HepG2 (cell line): Measurements from ENCODE around the gene PLSCR3.

ENCODE experiments used
- BRF2 ChIP-seq: sonication (generic); formaldehyde crosslinking; IDR thresholded peaks from 2 replicates; pipeline ENCODE4 v1.8.1; 2022; ENCODE audit warnings: mild to moderate bottlenecking, missing genetic modification reagents
- CCDC6 ChIP-seq: sonication (generic); formaldehyde crosslinking; IDR thresholded peaks from 2 replicates; pipeline ENCODE4 v1.8.1; 2022; ENCODE audit warnings: mild to moderate bottlenecking, missing genetic modification reagents, moderate library complexity
- EHMT2 ChIP-seq: fragments of 200-600 bp; sonication (generic); IDR thresholded peaks from 2 replicates; pipeline ENCODE4 v1.7.0; 2017; ENCODE audit warnings: antibody characterized with exemption, low read depth, low read length, borderline replicate concordance
- PHF21A ChIP-seq: sonication (generic); formaldehyde crosslinking; IDR thresholded peaks from 2 replicates; pipeline ENCODE4 v1.5.0; 2020; ENCODE audit warnings: mild to moderate bottlenecking, missing genetic modification reagents
- SAP130 ChIP-seq: IDR thresholded peaks from 2 replicates; pipeline ENCODE4 v1.6.1; 2016; ENCODE audit warnings: low read depth
- THAP9 ChIP-seq: sonication (generic); formaldehyde crosslinking; IDR thresholded peaks from 2 replicates; pipeline ENCODE4; 2020; ENCODE audit warnings: missing genetic modification reagents, mild to moderate bottlenecking, borderline replicate concordance
- ZBTB40 ChIP-seq, 2 experiments: fragments of 450-650 bp in 1 of 2; sonication (generic) in 1 of 2; formaldehyde crosslinking in 1 of 2; IDR thresholded peaks; 2 replicates each; pipeline versions ENCODE4 v1.6.1 to v1.8.0; 2016 to 2022; ENCODE audit warnings: antibody characterized with exemption in 1 of 2, mild to moderate bottlenecking in 1 of 2, missing genetic modification reagents in 1 of 2
- ZNF121 ChIP-seq: sonication (generic); formaldehyde crosslinking; IDR thresholded peaks from 2 replicates; pipeline ENCODE4 v1.5.0; 2020; ENCODE audit warnings: mild to moderate bottlenecking, missing genetic modification reagents
- TF ChIP-seq, protein P1 (sequence below), 2 experiments: IDR thresholded peaks; 2 replicates each; pipeline ENCODE4 v1.6.1; 2011 to 2012; ENCODE audit warnings: low read length in 2 of 2, borderline replicate concordance in 1 of 2, low read depth in 1 of 2, mild to moderate bottlenecking in 1 of 2, moderate library complexity in 1 of 2

GRCh38 chr17:7393613-7394451 is 493 bp downstream of the PLSCR3 start:
- TF ChIP-seq ZBTB40 (IDR thresholded peaks at IDR 0.05) (no peak), ZBTB40 (CRISPR knock-in tag; IDR thresholded peaks at IDR 0.05) (no peak), SAP130 (CRISPR knock-in tag) (no peak), CCDC6 (no peak), EHMT2 (no peak), ZNF121 (no peak), PHF21A (CRISPR knock-in tag) (no peak), THAP9 (CRISPR knock-in tag) (no peak), BRF2 (no peak)
- TF ChIP-seq, protein P1, sequence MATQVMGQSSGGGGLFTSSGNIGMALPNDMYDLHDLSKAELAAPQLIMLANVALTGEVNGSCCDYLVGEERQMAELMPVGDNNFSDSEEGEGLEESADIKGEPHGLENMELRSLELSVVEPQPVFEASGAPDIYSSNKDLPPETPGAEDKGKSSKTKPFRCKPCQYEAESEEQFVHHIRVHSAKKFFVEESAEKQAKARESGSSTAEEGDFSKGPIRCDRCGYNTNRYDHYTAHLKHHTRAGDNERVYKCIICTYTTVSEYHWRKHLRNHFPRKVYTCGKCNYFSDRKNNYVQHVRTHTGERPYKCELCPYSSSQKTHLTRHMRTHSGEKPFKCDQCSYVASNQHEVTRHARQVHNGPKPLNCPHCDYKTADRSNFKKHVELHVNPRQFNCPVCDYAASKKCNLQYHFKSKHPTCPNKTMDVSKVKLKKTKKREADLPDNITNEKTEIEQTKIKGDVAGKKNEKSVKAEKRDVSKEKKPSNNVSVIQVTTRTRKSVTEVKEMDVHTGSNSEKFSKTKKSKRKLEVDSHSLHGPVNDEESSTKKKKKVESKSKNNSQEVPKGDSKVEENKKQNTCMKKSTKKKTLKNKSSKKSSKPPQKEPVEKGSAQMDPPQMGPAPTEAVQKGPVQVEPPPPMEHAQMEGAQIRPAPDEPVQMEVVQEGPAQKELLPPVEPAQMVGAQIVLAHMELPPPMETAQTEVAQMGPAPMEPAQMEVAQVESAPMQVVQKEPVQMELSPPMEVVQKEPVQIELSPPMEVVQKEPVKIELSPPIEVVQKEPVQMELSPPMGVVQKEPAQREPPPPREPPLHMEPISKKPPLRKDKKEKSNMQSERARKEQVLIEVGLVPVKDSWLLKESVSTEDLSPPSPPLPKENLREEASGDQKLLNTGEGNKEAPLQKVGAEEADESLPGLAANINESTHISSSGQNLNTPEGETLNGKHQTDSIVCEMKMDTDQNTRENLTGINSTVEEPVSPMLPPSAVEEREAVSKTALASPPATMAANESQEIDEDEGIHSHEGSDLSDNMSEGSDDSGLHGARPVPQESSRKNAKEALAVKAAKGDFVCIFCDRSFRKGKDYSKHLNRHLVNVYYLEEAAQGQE (IDR thresholded peaks at IDR 0.05; ENCODE audit: borderline replicate concordance in 1 of 2, low read depth in 1 of 2, low read length in 2 of 2), result no peak
